Karpas-422 (cell line): ENCODE results near the gene FAM9A. TPM values are rescaled to one million over a fixed set of nuclear protein-coding genes. Genes with fewer than 3 reads are reported as not detected.
"Not testable (repeated sequence)": the region's sequence is repeated elsewhere in the genome, so short reads cannot be mapped to it uniquely, and the experiment has no call there.

Source experiments
- DNase-seq: peaks from one replicate; pipeline ENCODE4 v3.0.0-alpha.2; 2015
- H2AFZ ChIP-seq: fragments of 200-600 bp; sonication (generic); 2 replicates; pipeline ENCODE4 v1.6.1; 2014; ENCODE audit warnings: antibody characterized with exemption, low read length, mixed read lengths
- H3K27ac ChIP-seq: fragments of 200-600 bp; sonication (generic); 2 replicates; pipeline ENCODE4 v1.5.1; 2014; ENCODE audit warnings: mild to moderate bottlenecking, low read length, moderate library complexity
- H3K27me3 ChIP-seq: fragments of 200-600 bp; sonication (generic); 2 replicates; pipeline ENCODE4 v1.6.1; 2014; ENCODE audit warnings: low read length, mixed read lengths
- H3K36me3 ChIP-seq: fragments of 200-600 bp; sonication (generic); 2 replicates; pipeline ENCODE4 v1.6.1; 2014; ENCODE audit warnings: low read length, mixed read lengths; ENCODE audit not compliant: insufficient read depth
- H3K4me1 ChIP-seq: fragments of 200-600 bp; sonication (generic); 2 replicates; pipeline ENCODE4 v1.6.1; 2014; ENCODE audit warnings: mild to moderate bottlenecking, low read length, mixed read lengths
- H3K4me2 ChIP-seq: fragments of 200-600 bp; sonication (generic); 2 replicates; pipeline ENCODE4 v1.6.1; 2014; ENCODE audit warnings: low read length, low read depth, mild to moderate bottlenecking; ENCODE audit not compliant: poor library complexity, severe bottlenecking
- H3K4me3 ChIP-seq: fragments of 200-600 bp; sonication (generic); 2 replicates; pipeline ENCODE4 v1.5.1; 2014; ENCODE audit warnings: mild to moderate bottlenecking, antibody characterized with exemption, low read length, mixed read lengths
- H3K79me2 ChIP-seq: fragments of 200-600 bp; sonication (generic); 2 replicates; pipeline ENCODE4 v1.6.1; 2014; ENCODE audit warnings: mild to moderate bottlenecking, low read length, mixed read lengths
- H3K9ac ChIP-seq: fragments of 200-600 bp; sonication (generic); 2 replicates; pipeline ENCODE4 v1.6.0; 2014; ENCODE audit warnings: low read length
- H3K9me2 ChIP-seq: fragments of 200-600 bp; sonication (generic), shearing (Covaris generic); replicated peaks from 2 replicates; pipeline ENCODE4 v1.6.0; 2014; ENCODE audit warnings: mild to moderate bottlenecking, low read length, moderate library complexity; ENCODE audit not compliant: insufficient read depth
- H3K9me3 ChIP-seq: fragments of 300-700, 200-600 bp; sonication (generic); 2 replicates; pipeline ENCODE4 v1.6.1; 2014; ENCODE audit warnings: low read length, mixed read lengths
- H4K20me1 ChIP-seq: fragments of 200-600 bp; sonication (generic); 2 replicates; pipeline ENCODE4 v1.6.1; 2014; ENCODE audit warnings: mild to moderate bottlenecking, antibody characterized with exemption, low read length, low read depth; ENCODE audit not compliant: insufficient read depth
- total RNA-seq: library from RNA; depleted of rRNA; stranded (reverse); fragments of >200 nt; shearing (Covaris generic); gene quantifications from 2 replicates; pipeline ENCODE4 v1.2.3, GENCODE V29; 2014; ENCODE audit warnings: low replicate concordance

The FAM9A gene
- total RNA-seq, 1 experiment from 2014 or later, result not detected

DNA sequence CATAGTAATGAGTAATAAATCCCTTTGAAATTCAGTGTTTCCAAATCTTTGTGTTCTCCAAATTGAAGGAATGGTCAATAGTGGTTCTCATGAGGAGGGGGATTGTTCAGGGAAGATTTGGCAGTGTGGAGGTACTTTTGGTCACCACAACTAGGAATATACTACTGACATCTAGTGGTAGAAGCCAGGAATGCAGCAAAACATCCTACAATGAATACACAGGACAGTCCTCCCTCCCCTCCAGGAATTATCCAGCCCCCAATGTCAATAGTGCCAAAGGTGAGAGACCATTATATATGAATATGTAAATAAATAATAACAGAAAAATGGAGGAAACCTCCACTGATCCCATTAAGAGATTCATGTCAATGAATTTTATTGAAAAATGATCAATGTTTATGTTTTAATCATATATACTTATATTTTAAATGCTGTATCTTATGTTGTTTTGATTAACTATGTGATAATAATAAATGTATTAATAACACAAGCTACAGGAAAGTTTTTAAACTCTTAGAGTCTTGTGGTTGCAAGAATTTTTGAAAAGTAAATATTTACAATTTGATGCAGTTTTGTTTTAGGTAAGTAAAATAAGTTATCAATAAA is 14.4 kb upstream of the FAM9A start:
- Histone ChIP-seq H3K9me3 (no peaks in the 10 kb centered on the region), H3K27me3 (no peaks in the 10 kb centered on the region), H3K79me2 (no peaks in the 10 kb centered on the region), H3K4me2 (no peak overlapping the region), H3K4me1 (no peaks in the 10 kb centered on the region), H3K36me3 (no peaks in the 10 kb centered on the region), H3K9me2 (no peaks in the 10 kb centered on the region), H3K4me3 (no peak overlapping the region), H3K27ac (no peak overlapping the region), H3K9ac (no peak overlapping the region), H2AFZ (no peak overlapping the region), H4K20me1 (no peaks in the 10 kb centered on the region)
- peak; percentile 86 for DNase-seq

DNA sequence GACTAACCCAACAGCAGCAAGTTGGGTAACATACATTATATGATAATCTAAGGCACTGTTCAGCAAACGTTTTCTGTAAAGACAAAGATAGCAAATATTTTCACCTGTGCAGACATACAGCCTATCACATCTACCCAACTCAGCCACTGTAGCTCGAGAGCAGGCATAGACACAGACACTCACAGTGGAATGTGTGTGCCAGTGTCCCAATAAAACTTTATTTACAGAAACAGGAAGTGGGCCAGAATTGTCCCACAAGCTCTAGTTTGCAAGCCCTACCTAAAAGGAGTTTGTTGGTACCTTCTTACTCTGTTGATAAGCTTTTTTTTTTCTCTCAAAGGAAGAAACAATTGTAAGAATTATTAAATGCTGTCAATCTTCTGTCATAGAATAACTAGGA is 11.9 kb upstream of the FAM9A start:
- Histone ChIP-seq H3K4me1 (no peaks in the 10 kb centered on the region), H3K9me3 (no peaks in the 10 kb centered on the region), H3K27me3 (no peaks in the 10 kb centered on the region), H3K27ac (no peak overlapping the region), H3K4me2 (no peak overlapping the region), H4K20me1 (no peaks in the 10 kb centered on the region), H3K4me3 (no peak overlapping the region), H3K36me3 (no peaks in the 10 kb centered on the region), H3K9me2 (no peaks in the 10 kb centered on the region), H3K79me2 (no peaks in the 10 kb centered on the region), H3K9ac (no peak overlapping the region), H2AFZ (no peak overlapping the region)
- DNase-seq, result peak; percentile 44

DNA sequence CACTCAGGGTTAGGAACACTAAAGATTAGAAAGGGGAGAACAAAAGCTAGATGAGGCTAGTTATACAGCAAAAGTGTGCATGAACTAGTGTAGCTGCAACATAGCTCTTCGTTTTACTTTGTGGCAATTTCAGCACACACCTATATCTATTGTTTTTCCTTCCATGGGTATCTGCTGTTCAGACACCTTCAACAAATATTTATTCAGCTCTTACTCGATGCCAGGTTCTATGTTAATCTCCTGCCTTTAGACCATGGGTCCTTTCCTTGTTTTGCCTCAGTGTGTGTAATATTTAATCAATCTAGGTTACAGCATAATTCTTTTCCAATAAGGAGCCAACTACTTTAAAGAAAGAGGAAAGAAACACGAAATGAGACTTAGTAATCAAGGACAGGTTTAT is 10.4 kb upstream of the FAM9A start:
- no peak overlapping the region for H2AFZ ChIP-seq
- H4K20me1 ChIP-seq, result no peaks in the 10 kb centered on the region
- no peak overlapping the region for H3K4me3 ChIP-seq
- no peak overlapping the region for H3K4me2 ChIP-seq
- no peak overlapping the region for H3K9ac ChIP-seq
- H3K9me2 ChIP-seq, result no peaks in the 10 kb centered on the region
- H3K9me3 ChIP-seq, result no peaks in the 10 kb centered on the region
- DNase-seq, result no peak
- H3K27me3 ChIP-seq, result no peaks in the 10 kb centered on the region
- H3K27ac ChIP-seq, result no peak overlapping the region
- H3K36me3 ChIP-seq, result no peaks in the 10 kb centered on the region
- H3K79me2 ChIP-seq, result no peaks in the 10 kb centered on the region
- no peaks in the 10 kb centered on the region for H3K4me1 ChIP-seq

DNA sequence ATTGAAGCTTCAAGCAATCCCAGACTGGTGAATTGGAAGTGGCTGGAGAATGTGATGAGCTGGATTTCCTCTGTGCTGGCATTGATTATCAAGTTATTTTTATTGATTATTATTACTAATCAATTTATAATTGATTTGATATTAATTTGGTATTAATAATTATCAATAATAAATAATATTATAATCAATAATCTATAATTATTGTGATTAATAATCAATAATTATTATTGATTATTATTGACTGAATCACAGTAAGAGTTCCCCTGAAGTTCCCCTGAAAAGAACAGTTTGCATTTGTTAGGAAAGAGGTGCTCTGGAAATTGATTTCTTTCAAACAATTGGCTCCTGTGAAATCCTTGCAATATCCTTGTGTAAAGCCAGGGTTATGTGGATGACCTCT is 7.5 kb upstream of the FAM9A start:
- no peaks in the 10 kb centered on the region for H3K36me3 ChIP-seq
- H3K4me3 ChIP-seq, result no peak overlapping the region
- H3K4me1 ChIP-seq, result no peaks in the 10 kb centered on the region
- H2AFZ ChIP-seq, result no peak overlapping the region
- no peaks in the 10 kb centered on the region for H4K20me1 ChIP-seq
- no peaks in the 10 kb centered on the region for H3K27me3 ChIP-seq
- no peaks in the 10 kb centered on the region for H3K79me2 ChIP-seq
- no peak overlapping the region for H3K27ac ChIP-seq
- H3K9me3 ChIP-seq, result no peaks in the 10 kb centered on the region
- no peaks in the 10 kb centered on the region for H3K9me2 ChIP-seq
- DNase-seq, result no peak
- H3K9ac ChIP-seq, result no peak overlapping the region
- no peak overlapping the region for H3K4me2 ChIP-seq

DNA sequence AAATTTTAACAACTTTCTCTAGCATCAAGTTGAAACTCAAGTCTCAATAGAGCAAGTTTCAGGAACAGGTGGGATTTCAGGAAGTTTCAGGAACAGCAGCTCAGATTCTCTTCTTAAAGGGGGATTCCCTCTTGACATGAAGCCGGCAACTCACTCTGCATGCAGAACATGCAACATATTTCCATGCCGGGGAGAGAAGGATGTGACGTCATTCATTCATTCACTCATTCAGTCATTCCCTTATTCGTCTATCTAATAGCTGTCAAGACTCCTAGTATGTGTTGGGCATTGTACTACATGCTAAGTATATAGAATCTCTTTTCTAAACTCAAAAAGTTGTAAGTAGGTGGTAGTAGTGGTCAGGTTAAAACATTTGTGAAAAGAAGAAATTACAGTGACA is 4.8 kb upstream of the FAM9A start:
- H3K9ac ChIP-seq, result no peak overlapping the region
- no peaks in the 10 kb centered on the region for H3K36me3 ChIP-seq
- no peaks in the 10 kb centered on the region for H3K27me3 ChIP-seq
- H2AFZ ChIP-seq, result no peak overlapping the region
- H4K20me1 ChIP-seq, result no peaks in the 10 kb centered on the region
- H3K4me1 ChIP-seq, result no peaks in the 10 kb centered on the region
- no peak for DNase-seq
- H3K4me3 ChIP-seq, result no peak overlapping the region
- H3K4me2 ChIP-seq, result no peak overlapping the region
- no peaks in the 10 kb centered on the region for H3K9me3 ChIP-seq
- H3K9me2 ChIP-seq, result no peaks in the 10 kb centered on the region
- no peak overlapping the region for H3K27ac ChIP-seq
- no peaks in the 10 kb centered on the region for H3K79me2 ChIP-seq

DNA sequence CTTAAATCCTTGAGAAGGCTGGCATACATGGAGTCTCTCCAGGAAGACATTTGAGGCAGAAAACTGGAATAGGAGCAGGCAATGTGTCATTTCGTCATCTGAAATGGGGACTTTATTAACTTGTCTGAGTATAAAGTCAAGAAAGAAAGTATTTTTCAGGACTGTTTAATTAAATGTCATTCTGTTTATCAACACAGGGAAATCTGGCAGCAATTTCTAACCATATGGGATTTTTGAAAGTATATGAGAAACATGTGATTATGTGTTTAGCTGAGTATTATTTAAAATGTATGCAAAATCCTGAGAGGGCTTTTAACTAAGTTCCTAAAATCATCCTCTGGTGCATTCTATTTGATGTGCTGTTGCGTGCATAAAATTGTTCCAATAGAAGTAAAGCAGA is 3.9 kb upstream of the FAM9A start:
- Histone ChIP-seq H2AFZ (no peak overlapping the region), H4K20me1 (no peaks in the 10 kb centered on the region), H3K4me3 (no peak overlapping the region), H3K79me2 (no peaks in the 10 kb centered on the region), H3K4me1 (no peaks in the 10 kb centered on the region), H3K4me2 (no peak overlapping the region), H3K27ac (no peak overlapping the region), H3K9me2 (no peaks in the 10 kb centered on the region), H3K9ac (no peak overlapping the region), H3K9me3 (no peaks in the 10 kb centered on the region), H3K27me3 (no peaks in the 10 kb centered on the region), H3K36me3 (no peaks in the 10 kb centered on the region)
- no peak for DNase-seq

DNA sequence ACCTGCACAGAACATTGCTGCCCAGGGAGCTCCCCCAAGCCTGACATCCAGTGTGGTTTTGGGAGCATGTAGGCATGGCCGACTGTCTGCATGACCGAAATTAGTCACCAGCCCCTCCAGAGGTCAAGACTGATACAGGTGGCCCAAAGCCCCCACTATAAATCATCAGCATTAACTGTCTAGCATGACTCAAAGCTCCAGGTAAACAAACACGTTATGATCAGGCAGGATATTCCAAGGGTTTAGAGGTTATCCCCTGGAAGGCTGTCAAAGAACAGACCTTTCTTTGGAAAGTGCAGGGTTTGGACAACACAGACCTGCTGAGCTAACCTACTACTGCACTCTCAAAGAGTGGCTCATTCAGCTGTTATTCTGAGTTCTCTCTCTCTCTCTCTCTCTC is 2.1 kb upstream of the FAM9A start:
- Histone ChIP-seq H3K4me1 (no peaks in the 10 kb centered on the region), H3K27ac (no peak overlapping the region), H2AFZ (no peak overlapping the region), H3K36me3 (no peaks in the 10 kb centered on the region), H3K4me3 (no peak overlapping the region), H3K9ac (no peak overlapping the region), H3K9me2 (no peaks in the 10 kb centered on the region), H3K27me3 (no peaks in the 10 kb centered on the region), H4K20me1 (no peaks in the 10 kb centered on the region), H3K79me2 (no peaks in the 10 kb centered on the region), H3K4me2 (no peak overlapping the region), H3K9me3 (no peaks in the 10 kb centered on the region)
- no peak for DNase-seq

DNA sequence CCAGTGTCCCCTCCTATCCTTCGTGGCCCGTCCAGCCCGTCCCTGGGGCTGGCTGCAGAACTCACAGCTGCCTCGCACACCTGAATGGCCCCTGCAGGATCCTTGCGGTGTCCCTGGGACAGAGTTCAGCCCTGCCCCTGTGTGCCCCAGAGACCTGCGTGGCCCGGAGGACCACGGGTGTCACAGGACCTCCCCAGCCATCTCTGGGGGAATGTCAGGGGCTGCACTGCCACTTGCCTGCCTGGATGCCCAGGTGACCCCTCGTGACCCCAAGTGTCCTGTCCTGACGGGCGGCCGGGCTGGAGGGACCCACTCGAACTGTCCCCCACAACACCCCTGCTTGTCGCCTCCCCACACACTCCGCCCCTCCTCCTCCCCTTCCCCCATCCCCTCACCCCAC is 832 bp downstream of the FAM9A start:
- not testable (repeated sequence) for H2AFZ ChIP-seq, H3K79me2 ChIP-seq, H3K9ac ChIP-seq, H3K27me3 ChIP-seq, H3K9me3 ChIP-seq, H3K4me1 ChIP-seq, H4K20me1 ChIP-seq, H3K36me3 ChIP-seq, H3K27ac ChIP-seq, H3K9me2 ChIP-seq, H3K4me3 ChIP-seq, H3K4me2 ChIP-seq, DNase-seq

DNA sequence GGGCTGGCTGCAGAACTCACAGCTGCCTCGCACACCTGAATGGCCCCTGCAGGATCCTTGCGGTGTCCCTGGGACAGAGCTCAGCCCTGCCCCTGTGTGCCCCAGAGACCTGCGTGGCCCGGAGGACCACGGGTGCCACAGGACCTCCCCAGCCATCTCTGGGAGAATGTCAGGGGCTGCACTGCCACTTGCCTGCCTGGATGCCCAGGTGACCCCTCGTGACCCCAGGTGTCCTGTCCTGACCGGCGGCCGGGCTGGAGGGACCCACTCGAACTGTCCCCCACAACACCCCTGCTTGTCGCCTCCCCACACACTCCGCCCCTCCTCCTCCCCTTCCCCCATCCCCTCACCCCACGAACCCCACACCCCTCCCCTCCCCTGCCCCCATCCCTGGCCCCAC is 1.9 kb downstream of the FAM9A start:
- not testable (repeated sequence) for DNase-seq, H3K27me3 ChIP-seq, H3K36me3 ChIP-seq

More for the DNA sequence above, 1.9 kb downstream of the FAM9A start:
- not testable (repeated sequence) for H2AFZ ChIP-seq, H3K9me2 ChIP-seq, H3K4me3 ChIP-seq, H4K20me1 ChIP-seq, H3K4me1 ChIP-seq, H3K4me2 ChIP-seq, H3K9me3 ChIP-seq, H3K27ac ChIP-seq, H3K9ac ChIP-seq, H3K79me2 ChIP-seq
